GM18508 (cell line): ENCODE measurements around the gene FAM228B.
"Not testable (repeated sequence)": the region's sequence is repeated elsewhere in the genome, so short reads cannot be mapped to it uniquely, and the experiment has no call there.

ENCODE experiments used
- ATAC-seq: cut with Tn5 transposase; IDR thresholded peaks from one replicate; pipeline ENCODE4 v1.9.1; 2021; ENCODE audit warnings: moderate number of reproducible peaks; ENCODE audit not compliant: insufficient read depth, unreplicated experiment

The FAM228B gene

DNA sequence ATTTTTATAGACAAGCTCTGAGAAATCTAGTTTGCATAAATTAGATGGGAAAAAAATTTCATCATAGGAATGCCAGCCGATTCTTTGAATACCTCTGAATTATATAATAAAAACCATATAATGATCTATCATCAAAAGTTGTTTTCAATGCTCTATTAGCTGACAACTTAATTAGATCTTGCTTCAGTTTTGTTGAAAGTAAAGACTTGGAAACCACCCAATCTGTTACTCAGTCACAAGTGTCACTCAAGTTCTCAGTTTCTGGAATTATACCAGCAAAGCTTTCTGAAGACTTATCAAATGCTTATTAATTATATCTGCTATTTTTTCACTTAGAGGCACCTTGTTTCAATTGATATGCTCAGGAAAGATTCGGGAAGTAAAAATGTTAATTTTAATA, 21.3 kb upstream of the FAM228B start:
- ATAC-seq = no peak

GRCh38 chr2:24102677-24103076, 20.6 kb upstream of the FAM228B start:
- no peak for ATAC-seq

GRCh38 chr2:24104110-24104650, 19.1 kb upstream of the FAM228B start:
- no peak for ATAC-seq

DNA sequence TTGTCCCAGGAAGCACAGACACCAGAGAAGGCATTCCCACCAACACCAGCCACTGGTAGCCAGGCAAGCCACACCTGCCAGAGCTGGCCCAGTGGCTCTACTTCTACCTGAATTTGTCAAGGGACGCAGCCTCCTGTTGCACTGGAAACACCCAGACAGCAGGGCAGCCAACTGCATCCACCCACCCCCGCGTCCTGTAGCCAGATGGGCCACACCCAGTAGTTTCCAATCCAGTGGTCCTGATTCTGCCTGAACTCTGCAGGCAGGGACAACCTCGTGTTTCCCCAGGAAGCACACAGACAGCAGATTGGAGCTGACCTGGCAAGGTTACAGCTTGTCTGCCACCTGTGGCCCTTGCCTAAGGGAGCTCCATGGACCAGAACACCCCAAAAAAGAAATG, 18.4 kb upstream of the FAM228B start:
- ATAC-seq = no peak

GRCh38 chr2:24105816-24106215, 17.5 kb upstream of the FAM228B start:
- ATAC-seq = no peak

- no peak for ATAC-seq
Measured at GRCh38 chr2:24106786-24107185, 16.5 kb upstream of the FAM228B start.

DNA sequence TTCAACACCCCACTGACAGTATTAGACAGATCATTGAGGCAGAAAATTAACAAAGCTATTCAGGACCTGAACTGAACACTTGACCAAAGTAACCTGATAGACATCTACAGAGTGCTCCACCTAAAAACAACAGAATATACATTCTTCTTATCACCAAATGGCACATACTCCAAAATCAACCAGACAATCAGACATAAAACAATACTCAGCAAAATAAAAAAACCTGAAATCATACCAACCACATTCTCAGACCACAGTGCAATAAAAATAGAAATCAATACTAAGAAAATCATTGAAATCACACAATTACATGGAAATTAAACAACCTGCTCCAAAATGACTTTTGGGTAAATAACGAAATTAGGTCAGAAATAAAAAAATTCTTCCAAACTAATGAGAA, 15.9 kb upstream of the FAM228B start:
- no peak for ATAC-seq

GRCh38 chr2:24109431-24109830, 13.8 kb upstream of the FAM228B start:
- not testable (repeated sequence) for ATAC-seq

DNA sequence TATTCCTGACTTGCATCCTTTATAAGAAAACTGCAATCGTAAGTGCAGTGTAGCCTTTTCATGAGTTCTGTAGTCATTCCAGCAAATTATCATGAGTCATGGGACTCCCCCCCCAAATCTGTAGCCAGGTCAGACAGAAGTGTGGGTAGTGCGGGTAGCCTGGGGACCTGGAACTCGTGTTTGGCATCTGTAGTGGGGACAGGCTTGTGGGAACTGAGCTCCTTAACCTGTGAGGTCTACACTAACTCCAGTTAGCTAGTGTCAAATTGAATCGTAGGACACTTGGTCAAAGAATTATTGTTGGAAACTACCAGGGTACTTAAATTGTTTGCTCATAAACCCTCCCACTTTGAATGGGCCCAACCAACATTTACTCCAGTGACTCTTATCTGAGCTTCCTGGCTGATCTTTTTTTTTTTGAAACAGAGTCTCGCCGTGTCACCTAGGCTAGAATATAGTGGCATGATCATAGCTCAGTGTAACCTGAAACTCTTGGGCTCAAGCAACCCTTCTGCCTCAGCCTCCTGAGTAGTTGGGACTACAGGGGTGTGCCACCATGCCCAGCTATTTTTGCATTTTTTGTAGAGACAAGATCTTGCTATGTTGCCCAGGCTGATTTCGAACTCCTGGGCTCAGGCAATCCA, 12.5 kb upstream of the FAM228B start:
- no peak for ATAC-seq

DNA sequence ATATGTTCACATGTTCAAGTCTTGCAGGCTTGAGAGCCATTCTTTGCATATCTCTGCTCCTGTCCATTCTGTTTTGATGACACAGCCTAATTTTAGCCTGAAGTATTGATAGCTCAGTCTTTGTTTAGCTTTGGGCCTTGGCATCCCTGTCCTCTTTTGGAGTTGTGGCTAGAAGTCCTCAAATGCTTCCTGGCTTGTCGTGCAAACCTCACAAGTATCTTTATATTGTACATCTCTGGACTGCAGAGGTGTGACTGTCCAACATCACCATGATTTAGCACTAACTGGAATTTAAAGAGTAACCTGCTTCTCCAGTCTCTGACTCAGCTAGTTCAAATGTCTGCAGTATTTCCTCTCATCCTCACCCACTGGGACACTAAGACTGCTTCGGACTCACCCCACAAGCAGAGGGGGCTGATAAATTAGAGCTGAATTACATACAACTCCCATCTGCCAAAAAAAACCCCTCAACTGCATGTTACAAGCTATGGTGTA, 11.8 kb upstream of the FAM228B start:
- no peak for ATAC-seq

GRCh38 chr2:24115057-24115456, 8.2 kb upstream of the FAM228B start:
- no peak for ATAC-seq

DNA sequence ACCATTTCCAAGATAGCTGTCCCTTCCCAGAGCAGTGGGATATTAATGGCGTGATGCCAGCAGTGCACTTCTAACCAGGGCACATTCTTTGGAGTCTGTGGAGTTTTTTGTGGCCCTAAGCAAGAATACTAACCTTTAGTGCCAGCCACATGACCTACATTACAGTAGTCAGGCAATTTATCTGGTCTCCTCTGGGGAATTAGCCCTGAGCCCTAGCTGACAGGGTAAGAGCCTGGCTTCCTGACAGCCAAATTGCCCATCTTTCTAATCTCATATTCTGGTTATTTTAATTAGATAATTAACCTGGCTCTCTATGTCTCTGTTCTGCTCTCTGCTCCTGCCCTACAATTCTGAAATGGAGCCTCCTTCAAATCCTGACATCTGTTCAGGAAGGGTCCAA, 5.4 kb upstream of the FAM228B start:
- ATAC-seq = no peak

GRCh38 chr2:24121066-24121465, 2.2 kb upstream of the FAM228B start:
- no peak for ATAC-seq

DNA sequence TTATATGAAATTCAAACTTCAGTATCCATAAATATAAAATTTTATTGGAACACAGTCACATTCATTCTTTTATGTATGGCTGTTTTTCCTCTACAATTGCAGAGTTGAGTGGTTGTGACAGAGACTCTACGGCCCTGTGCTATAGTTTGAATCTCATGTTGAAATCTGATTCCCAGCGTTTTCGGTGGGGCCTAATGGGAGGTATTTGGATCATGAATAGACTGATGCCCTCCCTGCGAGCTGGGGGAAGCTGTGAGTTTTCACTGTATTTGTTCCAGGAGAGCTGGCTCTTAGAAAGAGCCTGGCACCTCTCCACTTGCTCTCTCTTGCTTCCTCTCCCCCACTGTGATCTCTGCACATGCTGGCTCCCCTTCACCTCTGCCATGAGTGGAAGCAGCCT, 1.8 kb upstream of the FAM228B start:
- ATAC-seq = no peak

DNA sequence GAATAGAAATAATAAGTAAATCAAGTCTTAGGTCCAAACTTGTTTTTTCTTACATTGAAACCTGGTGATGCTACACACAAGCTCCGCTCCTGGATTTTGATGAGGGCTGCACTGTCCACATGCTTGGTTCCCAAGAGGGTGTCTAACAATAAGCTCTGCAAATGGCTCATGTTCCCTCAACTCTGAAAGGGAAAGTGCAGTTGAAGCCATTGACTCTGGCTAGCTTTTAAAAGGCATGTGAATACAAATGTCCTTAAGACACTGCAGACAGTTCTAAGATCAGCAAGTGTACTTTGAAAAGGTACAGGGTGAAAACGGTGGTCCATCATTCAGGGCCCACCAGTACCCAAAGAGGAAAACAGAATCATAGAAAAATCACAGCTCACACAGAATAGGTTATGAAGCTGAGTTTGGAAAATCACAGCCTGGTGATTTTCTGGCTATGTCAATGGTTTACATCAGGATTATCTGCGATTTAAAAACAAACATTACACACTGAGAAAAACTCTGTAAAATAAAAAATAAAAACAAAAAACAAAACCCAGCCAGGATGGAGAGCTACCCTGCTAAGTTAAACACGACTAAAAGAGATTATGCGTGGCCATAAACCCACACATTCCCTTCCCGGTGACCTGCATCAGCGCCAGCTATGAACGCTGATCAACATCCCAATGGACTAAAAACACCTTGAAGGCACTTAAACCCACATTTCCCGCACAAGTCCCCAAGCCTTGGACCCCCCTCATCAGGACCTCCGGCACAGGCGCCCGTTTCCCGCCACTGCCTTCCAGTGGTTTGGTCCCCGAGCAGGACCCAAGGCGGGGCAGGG, 689 bp upstream of the FAM228B start:
- no peak for ATAC-seq

- ATAC-seq = no peak
Measured at GRCh38 chr2:24123922-24124580, 782 bp downstream of the FAM228B start.

GRCh38 chr2:24125956-24126355, 2.7 kb downstream of the FAM228B start:
- ATAC-seq = no peak

GRCh38 chr2:24132543-24132942, 9.3 kb downstream of the FAM228B start:
- ATAC-seq = no peak

DNA sequence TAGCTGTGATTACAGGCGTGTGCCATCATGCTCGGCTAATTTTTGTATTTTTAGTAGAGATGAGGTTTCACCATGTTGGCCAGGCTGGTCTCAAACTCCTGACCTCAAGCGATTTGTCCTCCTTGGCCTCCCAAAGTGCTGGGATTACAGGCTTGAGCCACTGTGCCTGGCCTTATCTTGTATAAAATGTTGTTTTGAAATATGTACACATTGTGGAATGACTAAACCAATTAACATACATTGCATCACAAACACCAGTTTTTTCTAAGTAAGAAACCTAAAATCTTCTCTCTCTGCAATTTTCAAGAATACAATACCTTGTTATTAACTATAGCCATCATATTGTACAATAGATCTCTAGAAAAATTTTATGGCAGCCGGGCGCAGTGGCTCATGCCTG, 17.0 kb downstream of the FAM228B start:
- not testable (repeated sequence) for ATAC-seq

DNA sequence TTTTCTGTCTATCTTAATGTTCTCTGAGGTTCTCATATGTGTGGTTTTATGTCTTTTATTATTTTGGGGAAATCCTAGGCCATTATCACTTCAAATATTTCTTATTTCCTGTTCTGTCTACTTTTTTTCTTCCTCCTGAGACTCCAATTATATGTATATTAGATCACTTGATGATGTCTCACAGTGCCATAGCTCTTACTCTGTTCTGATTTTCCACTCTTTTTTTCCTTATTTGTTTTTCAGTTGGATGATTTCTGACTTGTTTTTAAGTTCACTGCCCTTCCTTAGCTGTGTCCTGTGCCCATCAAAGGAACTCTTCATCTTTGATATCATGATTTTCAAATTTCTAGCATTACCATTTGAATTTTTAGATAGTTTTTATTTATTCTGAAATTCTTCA, 24.1 kb downstream of the FAM228B start:
- no peak for ATAC-seq
